NCI-H524 (cell line): ENCODE results near the gene CPTP.

Experiments used
- DNase-seq, 2 experiments: peaks; one replicate each; lab custom pipeline; 2025; lab: John Stamatoyannopoulos, UW

CPTP gene

GRCh38 chr1:1292442-1292779, 32.2 kb upstream of the CPTP start:
- DNase-seq = no peak

DNA sequence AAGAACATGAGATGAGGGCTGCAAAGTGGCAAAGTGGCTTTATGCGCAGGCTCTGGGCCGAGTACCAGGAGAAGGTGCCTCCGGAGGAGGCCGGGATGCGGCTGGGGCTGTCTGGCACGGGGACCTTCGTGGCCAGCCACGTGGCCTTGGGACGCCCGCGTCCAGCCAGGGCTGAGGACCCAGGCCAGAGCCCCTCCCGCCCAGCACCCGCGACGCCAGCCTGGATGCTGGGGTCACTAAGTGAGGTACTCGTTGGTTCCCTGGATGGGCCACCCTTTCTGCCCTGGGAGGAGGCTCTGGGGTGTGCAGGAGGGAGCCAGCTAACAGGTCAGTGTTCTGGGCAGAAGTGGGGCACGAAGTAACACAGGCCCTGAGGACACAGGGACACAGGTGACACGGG, 31.8 kb upstream of the CPTP start:
- DNase-seq = no peak

GRCh38 chr1:1293263-1294249, 31.0 kb upstream of the CPTP start:
- DNase-seq = no peak

DNA sequence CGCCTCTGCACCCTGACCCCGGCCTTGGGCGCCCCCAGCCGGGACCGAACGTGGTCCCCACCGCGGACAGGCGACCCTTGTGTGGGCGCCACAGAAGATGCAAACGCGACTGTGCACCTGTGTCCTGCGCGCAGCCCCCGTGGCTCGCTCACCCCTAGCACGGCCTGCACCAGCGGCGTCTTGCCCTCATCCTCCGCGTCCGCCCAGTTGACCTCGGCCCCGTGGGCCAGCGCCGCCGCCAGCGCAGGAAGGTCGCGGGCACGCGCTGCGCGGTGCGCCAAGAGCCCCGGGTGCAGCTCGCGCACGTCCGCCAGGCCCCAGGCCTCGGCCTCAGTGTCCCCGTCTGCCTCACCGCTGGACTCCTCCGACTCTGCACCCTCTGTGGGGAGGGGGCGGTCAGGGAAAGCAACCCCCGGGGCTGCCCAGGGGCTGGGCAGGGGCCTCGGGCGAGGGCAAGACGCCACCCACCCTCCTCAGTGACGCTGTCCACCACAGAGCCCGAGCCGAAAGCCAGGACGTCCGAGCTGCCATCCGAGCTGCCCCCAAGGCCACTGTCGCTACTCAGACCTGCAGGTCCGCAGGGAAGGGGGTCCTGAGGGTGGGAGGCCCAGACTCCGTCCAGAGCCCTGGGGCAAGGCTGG, 30.2 kb upstream of the CPTP start:
- DNase-seq = no peak

- DNase-seq = no peak
Measured at GRCh38 chr1:1295154-1295923, 29.3 kb upstream of the CPTP start.

DNA sequence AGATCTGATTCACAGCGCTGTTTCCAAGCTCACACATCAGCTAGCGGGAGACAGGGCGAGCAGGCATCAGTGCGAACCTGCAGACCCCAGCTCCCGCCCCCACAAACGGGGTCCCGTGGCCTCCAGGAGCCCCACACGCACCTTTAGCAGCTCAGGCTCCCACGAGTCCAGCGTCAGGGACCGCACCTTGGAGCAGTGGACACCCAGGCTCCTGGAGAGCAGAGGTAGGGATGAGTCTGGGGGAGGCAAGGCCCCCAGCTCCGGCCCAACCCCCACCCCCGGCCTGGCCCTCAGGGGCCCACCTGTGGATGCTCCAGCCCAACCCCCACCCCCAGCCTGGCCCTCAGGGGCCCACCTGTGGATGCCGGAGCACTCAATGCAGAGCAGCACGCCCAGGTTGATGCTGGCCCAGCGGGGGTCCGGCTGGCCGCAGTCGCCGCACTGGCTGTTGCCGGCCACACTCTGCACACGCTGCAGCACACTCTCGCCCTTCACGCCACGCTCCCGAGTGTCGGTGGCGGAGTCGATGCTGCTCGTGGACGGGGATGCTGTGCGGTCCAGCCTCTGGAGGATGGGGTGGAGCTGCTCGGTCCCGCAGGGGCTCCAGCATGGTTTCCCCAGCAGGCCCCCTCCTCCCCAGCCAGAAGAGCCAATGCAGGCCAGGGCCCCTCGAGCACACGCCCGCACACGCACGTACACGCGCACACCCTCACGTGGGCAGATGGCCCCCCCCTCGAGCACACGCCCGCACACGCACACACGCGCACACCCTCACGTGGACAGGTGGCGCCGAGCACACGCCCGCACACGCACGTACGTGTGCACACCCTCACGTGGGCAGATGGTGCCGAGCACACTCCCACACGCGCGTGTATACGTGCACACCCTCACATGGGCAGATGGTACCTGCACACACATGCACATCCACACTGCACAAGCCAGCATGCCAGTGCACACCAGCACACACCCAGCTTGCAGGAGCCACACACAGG, 28.2 kb upstream of the CPTP start:
- DNase-seq = no peak

GRCh38 chr1:1297802-1298424, 26.7 kb upstream of the CPTP start:
- no peak for DNase-seq

- DNase-seq = peak; percentile 96 to 97
Measured at GRCh38 chr1:1298861-1299685, 25.5 kb upstream of the CPTP start.

GRCh38 chr1:1299686-1300351, 24.8 kb upstream of the CPTP start:
- peak in 1 of 2 experiments; percentile 55 for DNase-seq

DNA sequence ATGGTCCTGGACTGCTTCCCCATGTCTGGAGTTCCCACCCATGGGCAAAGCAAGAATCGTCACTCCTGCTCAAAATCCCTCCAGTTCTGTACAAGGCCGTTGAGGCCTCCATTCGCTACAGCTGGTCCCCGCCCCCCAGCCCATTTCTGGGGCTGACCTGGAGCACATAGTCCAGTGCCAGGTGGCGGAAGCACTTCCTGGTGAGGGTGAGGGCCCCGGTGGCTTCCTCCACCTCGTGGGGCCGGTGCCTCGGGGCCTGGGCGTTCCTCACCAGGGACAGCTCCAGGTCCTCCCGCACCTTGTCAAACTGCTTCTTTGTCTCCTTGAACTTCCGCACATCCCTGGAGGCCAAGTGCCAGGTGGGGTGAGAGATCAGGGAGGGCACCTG, 24.3 kb upstream of the CPTP start:
- DNase-seq = no peak

DNA sequence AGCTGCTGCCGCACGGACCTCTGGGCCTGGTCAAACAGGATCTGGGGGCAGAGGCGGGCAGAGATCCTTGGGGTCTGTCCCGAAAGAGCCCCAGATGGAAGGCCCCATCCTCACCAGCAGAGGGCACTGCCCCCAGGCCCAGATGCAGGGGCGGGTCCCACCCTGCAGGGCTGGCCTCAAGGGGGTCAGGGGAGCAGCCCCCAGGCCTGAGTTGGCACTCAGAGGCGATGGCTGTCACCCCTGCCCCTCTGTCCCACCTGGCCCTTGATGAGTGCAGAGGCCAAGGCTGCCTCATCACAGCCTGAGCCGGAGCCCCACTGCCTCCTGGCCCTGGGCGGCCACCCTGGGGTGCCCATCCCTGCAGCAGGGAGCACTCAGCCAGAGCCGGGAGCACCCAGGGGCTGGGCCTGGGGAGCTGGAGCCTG, 22.6 kb upstream of the CPTP start:
- no peak for DNase-seq

DNA sequence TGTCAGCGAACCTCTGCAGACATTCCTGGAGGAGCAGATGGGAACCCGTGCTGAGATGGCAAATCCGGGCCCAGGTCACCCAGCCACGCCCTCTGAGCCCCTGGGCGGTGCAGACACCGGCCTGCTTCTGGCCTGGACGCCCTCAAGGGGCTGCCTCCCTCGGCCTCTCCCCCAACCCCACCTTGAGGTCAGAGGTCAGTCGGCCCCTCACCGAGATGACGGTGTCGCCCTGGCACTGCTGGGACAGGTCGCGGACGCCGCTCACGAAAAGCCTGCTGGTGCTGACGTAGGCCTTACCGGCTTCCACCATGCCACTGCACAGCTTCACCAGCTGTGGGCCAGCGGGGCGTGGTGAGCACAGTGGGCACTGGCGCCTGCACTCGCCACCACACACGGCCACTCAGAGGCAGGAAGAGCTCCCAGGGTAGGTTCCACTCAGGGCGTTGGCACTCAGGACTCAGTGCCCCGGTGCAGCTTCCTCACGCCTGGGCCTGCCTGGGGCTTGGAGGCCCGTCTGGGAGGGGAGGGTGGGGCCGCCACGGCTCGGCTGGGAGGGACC, 21.6 kb upstream of the CPTP start:
- no peak for DNase-seq

GRCh38 chr1:1303736-1304135, 20.9 kb upstream of the CPTP start:
- DNase-seq = no peak

DNA sequence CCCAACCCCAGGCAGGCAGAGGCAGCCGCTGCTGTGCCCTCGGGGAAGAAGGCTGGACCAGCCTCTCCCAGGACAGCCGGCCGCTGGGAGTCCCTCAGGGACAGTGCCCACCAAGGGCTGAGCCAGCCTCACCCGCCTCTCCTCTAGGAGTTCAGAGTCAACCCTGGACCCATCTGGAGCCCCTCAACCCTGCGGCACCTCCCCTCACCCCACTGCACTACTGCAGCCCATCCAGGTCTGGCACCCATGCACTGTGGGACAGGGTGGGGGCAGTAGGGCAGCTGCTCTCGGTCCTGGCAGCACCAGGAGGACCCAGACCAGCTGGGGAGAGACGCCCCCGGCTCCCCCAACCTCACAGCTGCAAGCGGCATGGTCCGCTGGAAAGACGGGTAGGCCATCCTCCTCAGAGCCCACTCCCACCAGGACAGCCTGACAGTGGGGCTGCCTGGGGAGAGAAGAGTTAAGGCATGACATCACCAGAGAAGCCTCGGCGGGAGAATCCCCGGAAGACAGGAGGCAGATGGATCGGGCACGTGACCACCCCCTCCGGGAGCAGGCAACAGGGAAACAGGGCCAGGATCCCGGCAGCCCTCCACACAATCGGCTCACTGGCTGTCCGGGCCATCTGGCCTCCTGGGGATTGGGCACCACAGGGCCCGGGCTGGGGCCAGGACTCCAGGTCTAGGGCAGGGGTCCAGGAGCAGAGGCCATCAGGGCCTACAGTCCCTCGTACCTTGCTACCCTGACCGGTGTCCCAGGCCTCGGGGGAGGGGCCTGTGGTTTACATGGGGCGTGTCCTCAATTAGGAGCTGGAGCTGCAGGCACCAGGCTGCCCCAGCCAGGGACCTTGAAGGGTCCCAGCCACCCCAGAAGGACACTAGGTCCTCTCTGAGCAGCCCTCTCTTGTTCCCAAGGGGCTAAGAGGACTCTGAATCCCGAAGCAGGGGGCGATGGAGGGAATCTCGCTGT, 20.0 kb upstream of the CPTP start:
- peak; percentile 89 to 93 for DNase-seq

DNA sequence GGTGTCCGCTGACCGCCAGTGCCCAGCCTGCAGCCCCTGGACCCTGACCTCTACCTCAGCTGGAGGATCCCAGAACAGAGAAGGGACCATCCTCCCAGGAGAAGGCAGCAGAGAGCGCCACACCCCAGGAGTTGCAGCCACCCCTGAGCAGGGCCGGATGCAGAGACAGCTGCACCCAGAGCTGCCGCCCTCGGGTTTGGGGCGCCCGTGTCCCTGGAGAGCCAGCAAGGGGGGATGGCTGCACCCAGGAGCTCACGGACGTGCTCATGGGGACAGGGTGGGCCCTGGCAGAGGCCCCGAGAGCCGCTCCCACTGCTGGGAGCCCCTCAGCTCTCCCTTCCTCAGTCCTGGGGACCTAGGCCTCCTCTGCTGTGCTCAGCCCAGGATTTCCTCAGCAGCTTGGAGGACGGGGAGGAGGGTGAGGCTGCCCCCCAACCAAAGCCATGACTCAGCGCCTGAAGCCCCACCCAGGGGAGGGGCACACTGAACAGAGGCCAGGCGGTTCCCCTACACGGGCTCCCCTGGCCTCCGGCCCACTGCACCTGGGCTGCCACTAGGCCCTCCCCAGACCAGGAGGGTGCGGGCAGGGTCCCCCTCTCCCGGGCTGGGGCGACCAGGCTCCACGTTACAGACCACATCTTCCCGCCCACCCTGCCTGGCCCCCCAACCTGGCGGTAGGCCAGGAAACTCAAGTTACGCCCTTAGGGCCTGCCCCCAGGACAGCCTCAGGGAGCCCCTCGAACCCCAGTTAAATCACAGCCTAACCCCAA, 19.1 kb upstream of the CPTP start:
- peak; percentile 49 to 54 for DNase-seq

- DNase-seq = peak in 1 of 2 experiments; percentile 58
Measured at GRCh38 chr1:1306070-1306660, 18.4 kb upstream of the CPTP start.
